Measurements from ENCODE around the gene STK38. TPM values are rescaled to one million over a fixed set of nuclear protein-coding genes. Genes with fewer than 3 reads are reported as not detected.

The STK38 gene
- total RNA-seq = 19.6 and 20.8 TPM in 2 replicates

GRCh38 chr6:36546920-36547645 lies at the start of gene STK38:
TSS of gene STK38 (minus strand) at chr6:36547479. CDS start at chr6:36540202, 7,277 bp downstream.

DNA sequence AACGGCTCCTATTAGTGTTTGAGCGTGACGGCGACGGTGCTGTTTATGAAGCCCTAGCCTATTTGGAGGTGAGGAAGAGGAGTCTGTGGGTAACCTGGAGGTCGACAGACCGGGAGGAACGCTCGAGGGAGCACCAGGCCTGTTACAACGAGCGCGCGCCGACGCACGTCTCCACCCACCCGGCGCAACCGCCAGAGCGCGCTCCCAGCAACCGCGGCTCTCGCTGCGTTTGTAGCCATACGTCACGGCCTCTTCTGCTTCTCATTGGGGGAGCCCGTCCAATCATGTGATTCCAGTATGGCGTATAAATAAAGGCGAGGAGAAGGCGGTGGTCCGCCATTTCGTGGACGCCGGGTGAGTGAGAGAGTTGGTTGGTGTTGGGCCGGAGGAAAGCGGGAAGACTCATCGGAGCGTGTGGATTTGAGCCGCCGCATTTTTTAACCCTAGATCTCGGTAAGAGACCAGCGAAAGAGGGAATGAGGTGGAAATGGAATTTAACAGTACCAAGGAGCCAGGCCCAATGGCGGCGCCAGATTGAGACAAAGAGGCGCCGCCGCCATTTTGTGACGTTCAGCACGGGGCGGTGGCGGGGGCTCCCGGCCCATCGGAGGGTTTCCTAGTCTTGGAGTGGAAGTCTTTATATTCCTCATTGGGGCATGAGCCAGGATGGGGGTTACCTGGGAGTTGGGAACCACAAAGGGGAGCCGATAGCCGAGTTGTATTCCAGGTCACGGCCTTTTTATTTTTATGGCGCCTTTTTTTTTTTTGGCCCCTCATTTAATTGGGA lies 46.9 kb upstream of the STK38 start, which contains the start of gene SRSF3:
Gene SRSF3, plus strand, starts transcription at position 334 of the 787 bp plus-strand sequence. CDS start 2,401 bp downstream, outside the sequence.

Other genes starting within 250 kb of the STK38 start
- not detected in 2 replicates for gene BNIP5, start 210.6 kb downstream of the STK38 start, total RNA-seq
- 0.33 and 1.0 TPM in 2 replicates for gene ETV7, start 159.8 kb downstream of the STK38 start, total RNA-seq
- gene PXT1, start 104.6 kb downstream of the STK38 start, total RNA-seq = not detected in 2 replicates
- 41.7 and 42.7 TPM in 2 replicates for gene KCTD20, start 104.5 kb downstream of the STK38 start, total RNA-seq
- gene SRSF3, start 46.9 kb upstream of the STK38 start, total RNA-seq = 136 and 178 TPM in 2 replicates
- 207 and 229 TPM in 2 replicates for gene CDKN1A, start 131.2 kb upstream of the STK38 start, total RNA-seq
- gene RAB44, start 150.3 kb upstream of the STK38 start, total RNA-seq = under 0.01 TPM in 1 of 2 replicates, not detected in the other

All from mesangial cell (primary cell).